NCI-H1436 treated with DMSO at 0.1 percent for 48 hours (cell line): ENCODE measurements around the gene PDE5A.

Experiments
- DNase-seq: peaks from one replicate; lab custom pipeline; 2025; lab: John Stamatoyannopoulos, UW

PDE5A gene

DNA sequence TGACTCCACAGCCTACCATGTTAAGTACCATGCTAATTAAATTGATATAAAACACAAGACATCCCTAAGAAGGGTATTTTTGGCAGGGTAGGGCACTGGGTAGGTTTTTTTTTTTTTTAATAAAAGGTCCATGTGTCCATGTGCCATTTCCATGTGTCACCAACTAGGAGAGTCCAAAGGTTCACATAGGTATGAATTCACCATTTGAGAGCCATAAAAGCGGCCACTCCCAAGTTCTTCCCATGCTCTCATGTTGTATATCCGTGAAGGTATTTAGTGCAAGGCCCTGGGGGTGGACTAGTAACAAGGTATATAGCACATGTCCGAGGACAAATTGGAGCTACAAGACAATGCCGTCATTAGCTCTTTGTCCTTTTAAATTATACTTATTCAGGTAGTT, 107.3 kb downstream of the PDE5A start:
- no peak for DNase-seq

DNA sequence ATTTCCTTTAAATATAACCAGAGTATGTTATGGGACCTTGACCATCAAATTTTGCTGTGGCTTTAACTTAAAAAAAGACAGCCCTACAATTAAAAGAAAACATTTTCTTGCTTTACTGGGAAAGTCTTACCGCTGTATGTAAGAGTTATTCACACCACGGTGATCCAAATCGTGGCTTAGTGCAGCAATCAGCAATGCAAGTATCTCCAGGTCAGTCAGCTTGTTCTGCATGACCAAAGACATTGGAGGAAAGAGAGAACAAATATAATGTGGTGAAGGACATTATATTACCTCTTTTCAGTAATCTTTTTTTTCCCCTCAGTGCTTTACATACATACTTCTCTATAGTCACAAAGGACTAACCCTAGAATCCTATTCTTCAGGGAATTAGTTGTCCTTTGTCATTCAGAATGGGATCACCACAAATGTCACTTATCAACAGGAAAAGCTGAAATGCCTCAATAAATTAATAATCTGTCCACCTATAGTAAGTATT, 109.6 kb downstream of the PDE5A start:
- DNase-seq: no peak

- no peak for DNase-seq
Measured at GRCh38 chr4:119518230-119518892, 110.2 kb downstream of the PDE5A start.

DNA sequence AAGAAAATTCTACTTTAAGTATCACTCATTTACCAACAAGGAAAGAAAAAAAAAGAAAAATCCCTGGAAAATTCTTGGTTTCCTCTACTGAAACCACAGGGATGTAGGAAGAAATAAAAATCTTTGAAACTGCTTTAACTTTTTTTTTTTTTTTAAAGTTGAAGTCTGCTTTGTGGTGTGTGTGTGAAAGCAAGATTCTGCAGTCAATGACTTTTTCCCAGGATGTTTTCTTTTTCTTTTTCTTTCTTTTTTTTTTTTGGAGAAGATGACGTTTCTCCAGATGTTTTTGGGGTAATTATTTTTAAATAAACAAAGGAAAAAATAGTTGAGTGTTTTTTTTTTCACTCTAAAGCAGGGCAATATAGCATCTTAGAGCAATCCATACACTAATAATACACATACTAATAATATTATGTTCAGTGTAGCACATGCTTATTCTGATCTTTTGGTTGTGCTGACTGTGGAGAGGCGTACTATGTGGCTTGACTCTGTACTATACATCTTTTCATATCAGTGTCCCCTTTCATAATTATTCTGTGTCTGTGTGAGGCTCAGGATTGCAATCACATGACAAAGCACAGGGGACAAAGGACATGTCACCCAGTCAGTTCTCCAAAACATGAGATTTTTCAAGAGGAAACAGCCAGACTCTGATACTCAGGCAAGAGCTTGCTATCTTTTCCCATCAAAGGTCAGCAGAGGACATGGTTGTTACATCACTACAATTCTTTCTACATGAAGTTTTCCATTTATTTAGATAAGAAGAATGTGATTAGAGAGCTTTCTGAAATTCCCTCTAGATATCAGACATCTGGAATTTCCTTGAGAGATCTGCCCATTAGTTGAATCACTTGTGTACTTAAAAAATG, 111.0 kb downstream of the PDE5A start:
- DNase-seq: no peak

DNA sequence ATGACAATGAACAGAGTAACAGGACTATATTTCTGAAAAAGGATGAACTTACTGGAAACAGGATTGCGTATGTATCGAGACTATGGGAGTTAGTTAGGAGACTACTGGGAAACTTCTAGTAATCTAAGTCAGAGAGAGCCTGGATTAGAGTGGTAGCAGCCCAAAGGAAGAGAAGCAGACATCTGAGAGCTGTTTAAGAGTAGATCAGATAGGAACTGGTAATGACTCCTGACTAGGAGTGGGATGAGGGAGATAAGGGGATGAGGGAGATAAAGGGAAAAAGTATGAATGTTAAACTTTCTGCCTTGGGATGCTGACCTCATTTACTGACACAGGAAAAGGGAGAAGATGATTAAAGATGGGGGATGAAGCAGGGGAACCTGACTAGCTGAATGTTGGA, 116.2 kb downstream of the PDE5A start:
- DNase-seq: no peak

DNA sequence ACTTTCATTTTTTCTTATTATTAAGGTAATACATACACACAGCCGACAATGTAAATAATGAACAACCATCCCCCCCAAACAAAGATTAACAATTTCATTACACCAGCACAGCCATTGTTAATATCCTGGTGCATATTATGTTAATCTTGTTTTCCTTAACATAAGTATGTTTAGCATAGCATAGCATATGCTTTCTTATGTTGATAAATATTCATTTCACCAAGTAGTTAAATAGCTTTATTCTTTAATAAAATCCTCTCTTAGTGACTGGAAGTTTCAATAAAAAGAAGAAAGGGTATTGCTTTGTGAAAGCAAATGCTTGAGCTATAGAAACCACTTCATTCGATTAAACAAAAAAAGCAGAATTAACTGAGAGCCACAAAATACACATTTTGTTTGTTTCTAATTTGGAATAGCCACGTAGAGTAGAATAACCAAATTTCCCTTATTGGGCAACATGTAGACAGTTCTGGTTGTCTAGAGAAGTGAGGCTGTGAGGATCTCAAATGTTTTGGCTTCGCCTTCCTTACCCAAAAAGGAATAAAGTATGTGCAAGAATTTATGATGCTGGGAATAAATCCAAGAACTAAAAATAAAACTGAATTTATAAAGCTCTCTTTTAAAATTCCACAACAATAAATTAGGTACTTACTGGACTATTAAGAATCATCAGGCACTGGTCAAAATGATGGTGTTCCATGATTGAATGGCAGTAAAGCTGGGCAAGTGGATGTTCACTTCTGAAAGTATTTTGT, 118.0 kb downstream of the PDE5A start:
- DNase-seq: no peak

DNA sequence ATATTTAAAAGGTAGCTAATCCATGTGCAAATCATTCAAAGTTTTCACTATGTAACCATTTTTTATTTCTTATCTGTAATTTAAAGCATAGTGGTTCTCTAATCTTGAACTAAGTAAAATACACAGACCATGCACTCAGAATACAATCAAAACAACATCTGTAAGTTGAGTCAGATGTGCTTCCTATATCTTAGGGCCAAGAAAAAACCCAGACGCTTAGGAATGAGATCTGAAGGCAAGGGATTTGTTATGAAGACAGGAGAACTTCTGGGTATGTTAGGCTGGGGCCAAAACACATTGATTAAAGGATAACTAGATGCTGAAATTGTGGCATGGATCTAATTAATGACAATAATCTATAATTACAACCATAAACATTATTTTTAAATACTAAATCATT, 120.3 kb downstream of the PDE5A start:
- DNase-seq: no peak

DNA sequence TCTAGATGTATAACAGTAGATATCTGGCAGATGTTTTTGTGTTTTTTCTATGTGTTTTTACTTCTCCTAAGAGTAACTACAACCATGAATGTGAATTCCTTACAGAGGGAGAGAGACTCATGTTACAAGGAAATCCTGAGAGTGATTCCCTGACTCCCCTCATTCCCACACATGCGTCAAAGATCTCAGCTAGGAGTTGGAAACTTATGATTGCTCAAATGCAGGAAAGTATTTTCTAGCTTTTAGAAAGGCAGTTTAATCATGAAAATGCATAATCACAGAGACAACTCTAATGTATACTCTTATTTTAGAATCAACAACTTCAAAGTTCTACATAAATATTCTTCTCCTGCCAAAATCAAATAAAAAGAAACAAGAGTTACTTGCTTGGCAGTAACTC, 121.8 kb downstream of the PDE5A start:
- no peak for DNase-seq

- DNase-seq: no peak
Measured at GRCh38 chr4:119504616-119505015, 124.0 kb downstream of the PDE5A start.

DNA sequence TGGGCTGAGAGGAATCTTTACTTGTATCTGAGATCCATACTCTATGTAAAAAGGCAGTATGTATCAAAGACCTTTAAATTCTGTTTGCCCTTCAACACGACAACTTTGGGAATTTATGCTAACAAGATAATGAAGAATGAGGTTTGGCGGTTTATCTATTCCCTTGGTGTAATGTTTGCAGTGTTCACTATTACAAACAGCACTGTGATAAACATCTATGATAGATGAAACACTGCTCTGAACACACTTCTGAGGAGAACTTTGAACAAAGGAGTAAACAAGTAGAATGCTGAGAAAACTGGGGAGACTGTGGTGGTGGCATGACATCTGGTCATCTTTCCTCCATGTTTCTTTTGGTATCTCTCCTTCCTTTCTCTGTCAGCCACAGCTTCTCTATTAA, 126.9 kb downstream of the PDE5A start:
- no peak for DNase-seq

- DNase-seq: no peak
Measured at GRCh38 chr4:119498527-119498926, 130.1 kb downstream of the PDE5A start.

DNA sequence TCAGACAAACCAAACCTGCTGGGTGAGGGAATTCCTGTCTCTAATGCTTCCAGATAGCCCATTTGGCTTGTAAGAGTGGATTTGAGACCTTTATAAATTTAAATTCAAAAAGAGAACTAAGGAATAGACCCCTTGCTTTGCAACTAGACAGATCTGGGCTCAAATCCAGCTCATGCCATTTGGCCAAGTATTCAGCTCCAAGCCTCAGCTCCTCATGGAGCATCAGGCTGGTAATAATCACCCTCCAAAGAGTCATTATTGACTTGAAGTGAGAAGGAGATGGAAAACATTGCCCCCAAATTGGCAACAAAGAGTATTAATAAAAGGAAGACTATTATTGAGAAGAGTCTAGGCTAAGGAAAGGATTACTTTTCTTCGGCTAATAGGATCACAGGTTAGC, 134.7 kb downstream of the PDE5A start:
- no peak for DNase-seq

GRCh38 chr4:119493419-119493818, 135.2 kb downstream of the PDE5A start:
- DNase-seq: no peak

GRCh38 chr4:119490335-119490734, 138.3 kb downstream of the PDE5A start:
- no peak for DNase-seq

DNA sequence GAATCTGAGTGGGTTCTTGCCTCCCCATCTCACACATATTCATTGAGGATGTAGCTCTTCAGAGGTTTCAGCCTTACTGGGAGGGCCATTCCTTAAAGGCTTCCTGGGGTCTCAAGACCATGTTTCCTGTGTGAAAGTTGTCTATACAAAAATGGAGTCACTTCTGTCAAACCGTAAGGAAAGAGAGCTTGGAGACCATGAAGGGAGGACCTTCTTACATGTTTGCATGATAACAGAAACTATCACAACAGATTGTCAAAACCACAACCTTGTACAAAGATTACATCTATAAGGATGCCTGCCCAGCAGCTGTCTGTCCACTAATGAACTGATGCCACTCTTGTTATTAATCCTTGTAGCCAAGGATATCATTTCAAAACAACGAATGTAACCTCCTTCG, 139.3 kb downstream of the PDE5A start:
- no peak for DNase-seq

DNA sequence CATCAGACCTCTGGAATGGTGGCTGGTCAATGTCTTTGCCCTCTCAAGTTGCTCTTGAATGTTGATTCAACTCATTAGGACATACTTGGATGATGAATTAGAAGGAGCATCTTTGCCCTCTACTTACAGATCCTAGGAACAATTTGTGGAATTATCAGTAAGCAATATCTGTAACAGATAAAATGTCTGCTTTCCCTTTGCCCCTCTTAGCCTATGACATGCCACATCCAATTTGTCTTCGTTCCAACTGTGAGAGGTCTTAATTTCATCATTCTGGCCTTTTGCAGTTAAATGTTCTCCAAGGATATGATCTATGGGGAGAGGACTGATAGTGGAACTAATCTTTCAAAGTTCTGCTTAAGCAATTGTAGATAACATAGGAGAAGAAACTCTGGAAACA, 148.3 kb downstream of the PDE5A start:
- no peak for DNase-seq

DNA sequence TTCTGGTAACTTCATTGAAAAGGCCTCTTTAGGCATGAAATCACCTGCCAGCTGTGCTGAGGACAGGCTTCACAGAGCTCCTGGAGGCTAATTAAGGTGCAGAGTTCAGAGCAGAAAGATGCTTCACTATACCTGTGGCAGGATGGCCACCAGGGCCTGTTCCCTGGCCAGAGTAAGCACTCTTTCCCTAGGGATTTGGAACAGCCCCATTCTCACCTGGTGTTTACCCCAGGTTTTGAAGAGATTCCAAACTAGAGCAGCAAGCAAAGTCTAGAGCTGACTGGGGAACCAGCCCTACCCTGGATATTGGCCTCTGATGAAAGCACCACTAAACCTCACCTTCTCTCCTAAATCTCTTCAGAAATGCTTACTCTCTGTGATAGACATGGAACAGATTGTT, 148.8 kb downstream of the PDE5A start:
- no peak for DNase-seq

- DNase-seq: no peak
Measured at GRCh38 chr4:119479180-119479808, 149.3 kb downstream of the PDE5A start.

DNA sequence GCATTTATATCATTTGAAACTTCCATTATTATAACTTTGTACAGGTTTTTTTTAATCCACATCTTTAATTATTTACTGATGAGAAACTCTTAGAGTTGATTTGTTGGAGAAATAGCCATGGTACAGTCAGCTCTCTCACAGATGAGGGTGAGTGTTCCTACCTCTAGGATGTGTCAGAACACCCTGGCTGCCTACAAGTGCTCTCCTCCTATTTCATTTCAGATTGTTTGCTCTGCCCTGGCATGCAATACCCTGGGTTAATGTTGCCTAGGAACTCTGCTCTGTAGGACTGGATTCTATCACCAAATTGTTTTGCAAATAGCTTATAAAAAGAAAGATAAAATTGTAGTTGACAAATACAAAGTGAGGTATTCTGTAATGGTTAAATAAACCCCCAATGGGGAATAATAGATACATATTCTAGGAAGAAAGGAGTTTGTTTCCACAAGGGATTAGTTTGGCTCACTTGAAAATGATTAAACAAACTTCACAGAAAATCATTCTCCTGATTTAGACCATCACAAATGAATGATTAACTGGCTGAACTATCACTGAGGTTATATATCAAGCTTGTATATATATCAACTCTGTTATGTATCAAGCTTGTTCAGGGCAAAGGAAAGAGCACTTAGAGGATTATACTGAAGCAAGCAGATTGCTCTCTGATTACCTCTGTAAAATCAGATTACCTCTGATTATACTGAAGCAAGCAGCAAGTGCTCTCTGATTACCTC, 150.0 kb downstream of the PDE5A start:
- no peak for DNase-seq

GRCh38 chr4:119477412-119478053, 151.1 kb downstream of the PDE5A start:
- DNase-seq: no peak

- no peak for DNase-seq
Measured at GRCh38 chr4:119471259-119471658, 157.3 kb downstream of the PDE5A start.
